Fibroblast of villous mesenchyme (primary cell): Measurements from ENCODE around the gene RAPGEF5. TPM values are rescaled to one million over a fixed set of nuclear protein-coding genes. Genes with fewer than 3 reads are reported as not detected.

ENCODE experiments used
- DNase-seq: peaks from one replicate; pipeline ENCODE4 v3.0.0-alpha.2; 2010; ENCODE audit warnings: low read depth
- H3K4me3 ChIP-seq: 2 replicates; pipeline ENCODE4 v1.5.1; 2011; ENCODE audit warnings: low read depth, mild to moderate bottlenecking, low read length
- total RNA-seq: library from RNA; depleted of rRNA; stranded (reverse); fragments of >200 nt; gene quantifications from 2 replicates; pipeline ENCODE4 v1.2.3, GENCODE V29; 2012
- TF ChIP-seq, protein P1 (sequence below): IDR thresholded peaks from 2 replicates; pipeline ENCODE4 v1.5.1; 2012; ENCODE audit warnings: low read depth, mild to moderate bottlenecking, low read length; ENCODE audit not compliant: insufficient read depth

Gene RAPGEF5
- total RNA-seq, 1 donor = 0.86 TPM

DNA sequence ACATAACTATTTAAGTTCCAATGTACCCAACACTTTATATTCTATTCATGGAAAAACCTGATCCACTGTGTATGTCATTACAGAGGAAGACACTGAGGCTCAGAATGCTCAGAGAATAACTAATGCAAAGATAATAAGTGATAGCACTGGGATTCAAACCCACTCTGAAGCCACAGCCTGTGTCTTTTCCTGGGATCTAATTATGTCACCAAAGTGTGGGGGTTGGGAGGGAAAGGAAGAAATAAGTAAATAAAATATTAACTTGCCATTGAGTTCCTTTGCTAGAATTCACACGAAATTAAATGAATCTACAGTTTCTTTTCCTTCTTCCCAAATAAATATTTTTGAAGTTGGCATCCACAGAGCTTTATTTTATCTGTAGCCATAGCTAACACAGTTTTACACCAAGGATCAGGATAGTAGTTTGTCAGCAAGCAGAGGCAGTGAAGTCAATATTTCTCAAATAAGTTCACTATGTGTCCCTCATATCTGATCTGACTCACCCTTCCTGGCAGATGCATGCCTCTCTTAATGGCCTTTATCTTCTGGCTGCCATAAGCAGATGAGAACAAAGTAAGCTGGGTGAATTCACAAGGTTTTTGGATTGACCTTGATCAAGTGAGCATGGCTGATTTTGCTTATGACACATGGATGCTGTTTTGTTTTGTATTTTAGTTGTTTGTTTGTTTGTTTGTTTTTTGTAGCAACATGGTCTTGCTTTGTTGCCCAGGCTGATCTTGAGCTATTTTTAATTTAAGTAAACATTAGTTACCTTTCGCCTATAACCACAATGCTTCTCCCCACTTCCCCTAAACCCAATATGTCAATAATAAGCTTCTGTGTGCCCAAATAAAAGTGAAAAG lies 6.3 kb downstream of the RAPGEF5 start:
- TF ChIP-seq, protein P1, sequence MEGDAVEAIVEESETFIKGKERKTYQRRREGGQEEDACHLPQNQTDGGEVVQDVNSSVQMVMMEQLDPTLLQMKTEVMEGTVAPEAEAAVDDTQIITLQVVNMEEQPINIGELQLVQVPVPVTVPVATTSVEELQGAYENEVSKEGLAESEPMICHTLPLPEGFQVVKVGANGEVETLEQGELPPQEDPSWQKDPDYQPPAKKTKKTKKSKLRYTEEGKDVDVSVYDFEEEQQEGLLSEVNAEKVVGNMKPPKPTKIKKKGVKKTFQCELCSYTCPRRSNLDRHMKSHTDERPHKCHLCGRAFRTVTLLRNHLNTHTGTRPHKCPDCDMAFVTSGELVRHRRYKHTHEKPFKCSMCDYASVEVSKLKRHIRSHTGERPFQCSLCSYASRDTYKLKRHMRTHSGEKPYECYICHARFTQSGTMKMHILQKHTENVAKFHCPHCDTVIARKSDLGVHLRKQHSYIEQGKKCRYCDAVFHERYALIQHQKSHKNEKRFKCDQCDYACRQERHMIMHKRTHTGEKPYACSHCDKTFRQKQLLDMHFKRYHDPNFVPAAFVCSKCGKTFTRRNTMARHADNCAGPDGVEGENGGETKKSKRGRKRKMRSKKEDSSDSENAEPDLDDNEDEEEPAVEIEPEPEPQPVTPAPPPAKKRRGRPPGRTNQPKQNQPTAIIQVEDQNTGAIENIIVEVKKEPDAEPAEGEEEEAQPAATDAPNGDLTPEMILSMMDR = no peak
- DNase-seq = peak; percentile 44
- H3K4me3 ChIP-seq = no peak overlapping the region

DNA sequence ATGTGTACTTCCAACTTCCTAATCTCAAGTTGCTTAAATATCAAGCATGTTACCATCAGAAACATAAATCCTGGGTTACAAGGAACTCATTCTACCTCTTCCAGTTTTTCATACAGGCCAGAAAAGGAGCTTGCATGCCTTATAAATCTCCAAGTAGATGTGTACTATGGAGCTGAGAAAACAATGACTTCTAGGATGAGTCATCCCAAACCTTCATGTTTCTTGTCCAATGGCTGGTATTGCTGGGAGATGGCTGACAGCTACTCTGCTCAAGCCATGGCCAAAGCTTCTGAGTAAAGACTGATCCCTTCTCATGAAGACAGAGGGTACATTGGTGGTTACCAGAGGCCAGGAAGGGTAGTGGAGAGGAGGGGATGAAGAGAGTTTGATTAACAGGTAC lies 8.6 kb downstream of the RAPGEF5 start:
- no peak overlapping the region for H3K4me3 ChIP-seq
- TF ChIP-seq, protein P1 = no peak
- no peak for DNase-seq

DNA sequence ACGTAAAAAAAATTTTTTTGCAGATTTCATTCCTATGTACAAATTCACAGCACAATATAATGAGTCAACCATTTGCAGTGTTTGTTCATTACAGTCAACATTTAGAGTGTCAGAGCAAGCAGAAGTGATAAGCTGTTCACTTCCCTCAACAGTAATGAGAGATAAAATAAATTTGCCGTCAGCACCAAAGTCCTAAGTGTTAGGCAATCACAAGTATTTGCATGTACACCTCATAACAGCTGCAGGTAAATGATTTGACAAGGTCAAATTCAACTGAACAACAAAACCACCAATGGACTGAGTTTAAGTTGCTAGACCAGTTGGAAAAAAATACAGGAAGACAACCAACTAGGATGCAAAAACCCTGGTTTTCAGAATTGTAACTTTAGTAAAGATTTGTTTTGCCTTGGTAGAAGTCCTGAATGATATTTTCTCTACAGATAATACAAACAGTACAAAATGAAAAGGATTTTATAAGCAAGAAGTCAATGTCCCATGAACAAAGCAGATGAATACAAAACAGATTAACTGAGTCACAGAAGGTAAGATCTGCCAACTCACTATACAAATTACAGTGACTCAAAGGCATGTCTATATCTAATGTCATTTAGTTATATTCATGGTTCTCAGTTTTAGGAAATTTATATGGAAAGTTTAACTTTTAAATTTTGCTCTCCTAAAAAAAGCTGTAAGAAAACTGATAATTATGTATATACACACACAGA lies 10.4 kb downstream of the RAPGEF5 start:
- TF ChIP-seq, protein P1 = no peak
- H3K4me3 ChIP-seq = no peak overlapping the region
- DNase-seq = no peak

DNA sequence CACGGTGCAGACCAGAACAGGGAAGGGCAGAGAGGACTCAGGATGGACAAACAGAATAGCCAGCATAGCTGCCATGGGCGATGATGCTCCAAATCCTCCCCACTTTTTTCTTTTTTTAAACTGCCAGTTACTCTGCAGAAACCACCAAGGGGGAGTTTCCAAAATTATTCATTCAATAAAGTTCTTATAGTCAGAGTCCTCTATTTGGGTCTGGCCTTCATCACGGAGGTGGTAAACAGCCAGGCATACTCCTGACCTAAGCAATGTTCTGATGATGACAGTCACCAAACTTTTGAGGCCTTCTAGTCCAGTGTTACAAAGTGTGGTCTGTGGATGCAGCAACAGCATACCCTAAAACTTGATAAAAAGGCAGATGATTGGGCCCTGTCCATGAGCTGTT lies 12.3 kb downstream of the RAPGEF5 start:
- TF ChIP-seq, protein P1 = no peak
- no peak for DNase-seq
- no peak overlapping the region for H3K4me3 ChIP-seq

DNA sequence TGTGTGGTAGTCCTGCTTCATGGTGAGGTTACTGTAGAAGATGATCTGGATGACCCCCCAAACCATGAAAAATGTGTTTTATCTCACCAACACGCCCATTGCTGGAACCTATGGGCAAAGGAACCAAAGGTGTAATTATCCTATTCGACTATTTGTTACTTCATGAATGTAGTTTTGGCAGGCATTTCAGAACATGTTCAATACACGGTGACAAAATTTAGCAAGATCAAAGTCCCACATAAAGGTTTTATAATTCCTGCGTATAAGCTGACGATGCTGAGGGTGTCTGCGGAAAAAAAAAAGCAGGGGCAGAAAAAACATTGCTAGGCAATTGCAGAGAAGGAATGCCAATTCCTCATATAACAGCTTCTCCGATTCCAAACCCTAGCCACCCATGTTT lies 13.3 kb downstream of the RAPGEF5 start:
- no peak for DNase-seq
- TF ChIP-seq, protein P1 = no peak
- no peak overlapping the region for H3K4me3 ChIP-seq

DNA sequence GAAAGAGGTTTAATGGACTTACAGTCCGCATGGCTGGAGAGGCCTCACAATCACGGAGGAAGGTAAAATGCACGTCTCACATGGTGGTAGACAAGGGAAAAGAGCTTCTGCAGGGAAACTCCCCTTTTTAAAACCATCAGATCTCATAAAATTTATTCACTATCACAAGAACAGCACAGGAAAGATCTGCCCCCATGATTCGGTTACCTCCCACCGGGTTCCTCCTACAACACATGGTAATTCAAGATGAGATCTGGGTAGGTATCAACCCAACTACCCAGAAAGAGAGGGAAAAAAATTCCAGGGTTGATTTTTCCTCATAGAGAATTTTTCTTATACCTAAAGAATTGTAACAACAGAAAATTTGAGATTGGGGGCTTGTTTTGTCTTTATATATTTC lies 13.9 kb downstream of the RAPGEF5 start:
- TF ChIP-seq, protein P1 = no peak
- DNase-seq = no peak
- no peak overlapping the region for H3K4me3 ChIP-seq
